HAP-1 (cell line): ENCODE data around the gene CLK3.
"Not testable (repeated sequence)": the region's sequence is repeated elsewhere in the genome, so short reads cannot be mapped to it uniquely, and the experiment has no call there.

Experiments
- DNase-seq, 2 experiments: peaks; one replicate each; pipeline ENCODE4 v3.0.0-alpha.2; 2016 to 2020; ENCODE audit warnings: low spot score in 2 of 2
- H3K27me3 ChIP-seq: fragments of 250-450 bp; sonication (Bioruptor Pico); 2 replicates; pipeline ENCODE4 v1.5.1; 2020; ENCODE audit warnings: low read depth, mild to moderate bottlenecking, moderate library complexity
- H3K36me3 ChIP-seq: fragments of 250-450 bp; sonication (Bioruptor Pico); replicated peaks from 2 replicates; pipeline ENCODE4 v1.5.1; 2020; ENCODE audit warnings: mild to moderate bottlenecking
- H3K4me1 ChIP-seq: fragments of 250-450 bp; sonication (Bioruptor Pico); 2 replicates; pipeline ENCODE4 v1.5.1; 2020; ENCODE audit warnings: mild to moderate bottlenecking
- H3K4me3 ChIP-seq: fragments of 250-450 bp; sonication (Bioruptor Pico); 2 replicates; pipeline ENCODE4 v1.5.1; 2020; ENCODE audit warnings: mild to moderate bottlenecking, moderate library complexity
- H3K9me3 ChIP-seq: fragments of 250-450 bp; sonication (Bioruptor Pico); 2 replicates; pipeline ENCODE4 v1.5.1; 2020; ENCODE audit warnings: mild to moderate bottlenecking, moderate library complexity
- in situ Hi-C: fragments of 300-500 bp; cut with MboI; formaldehyde crosslinking; loops from 3 replicates; pipeline ENCODE4 v1.14.3; 2020; ENCODE audit warnings: low sequenced_read_pairs, inconsistent platforms, mixed read lengths

The CLK3 gene

GRCh38 chr15:74593122-74593521 is 22.5 kb upstream of the CLK3 start:
- Histone ChIP-seq H3K9me3 (no peaks in the 10 kb centered on the region), H3K4me3 (no peak overlapping the region), H3K36me3 (peaks cover 78% of the 10 kb centered on the region), H3K4me1 (no peaks in the 10 kb centered on the region), H3K27me3 (no peaks in the 10 kb centered on the region)
- DNase-seq, result no peak
- in situ Hi-C loops, result no loop called here

- Histone ChIP-seq H3K4me3 (no peak overlapping the region), H3K9me3 (no peaks in the 10 kb centered on the region), H3K36me3 (peaks cover 85% of the 10 kb centered on the region), H3K27me3 (no peaks in the 10 kb centered on the region), H3K4me1 (no peaks in the 10 kb centered on the region)
- in situ Hi-C loops, result no loop called here
- no peak for DNase-seq
Measured at GRCh38 chr15:74594455-74594854, 21.2 kb upstream of the CLK3 start.

- DNase-seq, result no peak
- no peaks in the 10 kb centered on the region for H3K27me3 ChIP-seq
- in situ Hi-C loops, result no loop called here
- no peaks in the 10 kb centered on the region for H3K9me3 ChIP-seq
- H3K36me3 ChIP-seq, result peaks cover 81% of the 10 kb centered on the region
- no peak overlapping the region for H3K4me3 ChIP-seq
- H3K4me1 ChIP-seq, result no peaks in the 10 kb centered on the region
Measured at GRCh38 chr15:74595271-74595670, 20.4 kb upstream of the CLK3 start.

DNA sequence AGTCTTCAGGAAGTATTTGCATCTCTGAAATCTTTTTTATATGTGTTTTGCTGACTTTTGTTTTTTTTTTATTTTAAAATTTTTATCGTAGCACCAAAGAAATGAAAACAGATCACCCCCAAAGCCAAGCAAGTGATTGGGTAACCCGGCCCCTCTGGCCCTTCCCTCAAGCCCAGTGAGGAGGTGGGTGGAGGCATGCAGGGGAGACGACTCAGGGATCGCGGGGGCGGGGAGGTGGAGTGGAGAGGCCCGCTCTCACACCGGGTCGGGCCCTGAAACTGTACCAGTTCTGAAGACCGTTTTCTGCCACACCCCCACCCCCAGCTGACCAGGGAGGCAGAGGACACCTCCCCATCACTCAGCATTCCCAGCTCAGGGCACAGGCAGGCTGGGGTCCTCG is 18.9 kb upstream of the CLK3 start:
- H3K27me3 ChIP-seq, H3K4me1 ChIP-seq, H3K4me3 ChIP-seq, H3K9me3 ChIP-seq, DNase-seq, in situ Hi-C loops: not testable (repeated sequence)
- H3K36me3 ChIP-seq, result peaks cover 71% of the 10 kb centered on the region

DNA sequence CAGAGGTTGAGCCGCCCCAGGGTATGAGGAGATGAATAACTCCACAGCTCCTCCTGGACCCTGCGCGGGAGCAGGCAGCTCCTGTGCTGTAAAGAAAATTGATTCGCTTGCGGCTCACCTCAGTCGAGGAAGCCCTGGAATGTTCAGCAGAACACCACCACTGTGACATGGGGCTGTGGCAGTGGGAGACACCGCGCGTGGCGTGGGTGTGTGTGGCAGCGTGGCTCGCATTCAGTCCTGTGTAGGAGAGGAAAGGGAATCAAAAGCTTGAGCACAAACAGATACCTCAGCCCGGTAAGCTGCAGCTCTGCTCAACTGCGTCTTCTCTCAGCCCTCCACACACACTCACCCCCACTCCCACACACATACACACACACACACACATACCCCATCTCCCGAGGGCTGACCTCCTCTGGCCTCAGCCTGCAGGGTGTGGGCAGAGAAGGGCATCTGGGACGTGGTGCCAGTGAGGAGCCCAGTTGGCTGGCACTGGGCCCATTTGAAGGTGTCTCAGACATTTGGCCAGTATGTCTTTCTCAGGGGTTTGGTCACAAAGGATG is 18.4 kb upstream of the CLK3 start:
- H3K4me3 ChIP-seq, H3K27me3 ChIP-seq, in situ Hi-C loops, H3K4me1 ChIP-seq, H3K9me3 ChIP-seq, DNase-seq: not testable (repeated sequence)
- H3K36me3 ChIP-seq, result peaks cover 67% of the 10 kb centered on the region

DNA sequence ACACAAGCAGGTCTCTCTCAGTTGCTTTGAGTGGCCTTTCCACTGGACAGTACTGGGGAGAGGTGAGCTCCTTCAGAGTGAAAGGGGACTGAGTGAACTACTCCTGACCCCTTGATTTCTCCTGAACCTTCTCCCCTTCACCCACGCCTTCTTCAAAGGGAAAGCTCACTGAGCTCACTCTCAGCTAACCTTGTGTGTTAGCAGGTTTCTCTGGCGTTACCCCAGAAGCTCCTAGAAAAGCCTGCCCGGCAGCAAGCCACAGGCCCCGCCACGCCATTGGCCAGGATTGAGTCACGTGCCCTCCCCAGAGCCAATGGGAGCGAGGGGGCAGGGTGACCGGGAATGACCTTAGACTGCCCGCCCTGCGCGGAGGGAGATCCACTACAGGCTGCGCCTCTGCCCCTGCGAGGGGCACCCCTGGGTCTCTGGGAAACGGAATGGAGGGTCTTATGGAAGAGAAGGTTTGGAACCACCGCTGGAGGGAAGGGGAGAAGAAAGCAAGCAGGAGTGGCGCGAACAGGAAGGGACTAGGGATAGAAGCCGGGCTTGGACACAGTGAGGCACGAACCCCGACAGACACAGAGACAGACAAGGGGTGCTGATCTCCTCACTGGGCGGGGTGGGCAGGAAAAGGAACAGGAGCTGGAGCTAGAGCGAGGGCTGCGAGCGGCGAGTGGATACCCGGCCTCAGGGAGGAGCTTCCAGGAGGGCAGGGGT is 17.4 kb upstream of the CLK3 start:
- Histone ChIP-seq H3K36me3 (peaks cover 56% of the 10 kb centered on the region), H3K4me3 (no peak overlapping the region), H3K27me3 (no peaks in the 10 kb centered on the region), H3K4me1 (no peaks in the 10 kb centered on the region), H3K9me3 (no peaks in the 10 kb centered on the region)
- DNase-seq, result peak in 1 of 2 experiments; percentile 69
- in situ Hi-C loops, result no loop called here

- Histone ChIP-seq H3K4me1 (no peaks in the 10 kb centered on the region), H3K27me3 (no peaks in the 10 kb centered on the region), H3K4me3 (no peak overlapping the region), H3K9me3 (no peaks in the 10 kb centered on the region), H3K36me3 (peaks cover 47% of the 10 kb centered on the region)
- no peak for DNase-seq
- in situ Hi-C loops, result no loop called here
Measured at GRCh38 chr15:74599156-74599555, 16.5 kb upstream of the CLK3 start.

DNA sequence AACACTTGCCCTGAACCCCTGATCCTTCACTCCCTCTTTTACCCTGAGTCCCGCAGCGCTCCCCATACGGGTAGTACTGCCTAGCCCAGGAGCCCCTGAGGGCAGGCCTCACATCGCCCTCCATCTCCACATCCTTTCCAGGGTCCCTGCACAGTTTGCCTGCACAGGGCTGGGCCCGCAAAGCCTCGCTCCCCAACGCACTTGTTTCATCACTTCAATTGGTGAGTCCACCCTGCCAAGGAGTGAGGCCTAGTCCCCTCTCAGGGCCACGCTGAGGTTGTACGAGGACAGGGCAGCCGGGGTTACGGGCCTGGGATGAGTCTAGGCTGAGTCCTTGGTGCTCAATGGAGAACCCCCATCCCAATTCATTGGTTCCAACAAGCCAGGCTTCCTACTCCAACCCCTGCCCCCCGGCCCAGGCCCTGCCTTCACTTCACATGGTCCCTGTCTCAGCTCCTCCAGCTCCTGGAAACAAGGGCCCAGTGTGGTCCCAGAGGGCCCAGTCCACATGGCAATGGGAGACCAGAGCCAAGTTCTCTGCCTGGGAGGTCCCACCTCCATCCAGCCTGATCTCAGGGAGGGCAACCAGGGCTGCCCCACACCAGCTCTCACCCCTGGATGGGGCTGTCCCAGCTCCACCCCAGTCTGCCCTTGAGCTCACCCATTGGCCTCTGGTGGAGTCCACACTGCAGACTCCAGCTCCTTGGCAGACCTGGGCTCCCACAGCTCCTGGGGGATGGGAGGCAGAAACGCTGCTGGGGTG is 12.4 kb upstream of the CLK3 start:
- no peak overlapping the region for H3K4me3 ChIP-seq

GRCh38 chr15:74603789-74604705 is 11.6 kb upstream of the CLK3 start:
- in situ Hi-C loops, result no loop called here
- H3K4me1 ChIP-seq, result no peaks in the 10 kb centered on the region
- H3K9me3 ChIP-seq, result no peaks in the 10 kb centered on the region
- H3K27me3 ChIP-seq, result peaks cover 19% of the 10 kb centered on the region
- no peak for DNase-seq
- peaks cover 14% of the 10 kb centered on the region; the same call in 1 of the 2 replicates for H3K36me3 ChIP-seq
- H3K4me3 ChIP-seq, result no peak overlapping the region

More for the DNA sequence above, 12.4 kb upstream of the CLK3 start:
- in situ Hi-C loops, result no loop called here
- Histone ChIP-seq H3K27me3 (peaks cover 11% of the 10 kb centered on the region), H3K4me1 (no peaks in the 10 kb centered on the region), H3K9me3 (no peaks in the 10 kb centered on the region), H3K36me3 (peaks cover 22% of the 10 kb centered on the region)
- no peak for DNase-seq

GRCh38 chr15:74604983-74605794 is 10.4 kb upstream of the CLK3 start:
- no peak for DNase-seq
- in situ Hi-C loops, result no loop called here
- H3K4me1 ChIP-seq, result no peaks in the 10 kb centered on the region
- peaks cover 29% of the 10 kb centered on the region for H3K27me3 ChIP-seq
- H3K36me3 ChIP-seq, result peaks cover 5% of the 10 kb centered on the region; the same call in 1 of the 2 replicates
- no peaks in the 10 kb centered on the region for H3K9me3 ChIP-seq
- H3K4me3 ChIP-seq, result no peak overlapping the region

DNA sequence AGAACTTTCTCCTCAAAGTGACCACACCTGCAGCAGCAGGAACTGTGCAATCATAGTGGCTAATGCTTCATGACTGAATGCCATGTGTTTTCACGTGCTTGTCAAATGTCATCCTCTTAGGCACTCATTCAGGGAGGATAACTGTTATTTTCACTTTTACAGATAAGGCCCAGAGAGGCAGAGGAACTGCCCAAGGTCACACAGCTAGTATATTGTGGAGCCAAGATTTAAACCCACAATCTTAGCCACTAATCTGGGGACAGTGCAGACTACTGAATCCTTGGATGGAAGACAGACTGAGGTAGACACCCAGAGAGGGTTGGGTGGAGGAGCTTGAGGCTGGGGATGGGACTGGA is 9.9 kb upstream of the CLK3 start:
- no peaks in the 10 kb centered on the region for H3K4me1 ChIP-seq
- no peak for DNase-seq
- H3K36me3 ChIP-seq, result no peaks in the 10 kb centered on the region; the same call in 1 of the 2 replicates
- H3K27me3 ChIP-seq, result peaks cover 31% of the 10 kb centered on the region
- in situ Hi-C loops, result no loop called here
- H3K9me3 ChIP-seq, result no peaks in the 10 kb centered on the region
- no peak overlapping the region for H3K4me3 ChIP-seq

- peaks cover 31% of the 10 kb centered on the region for H3K27me3 ChIP-seq
- H3K36me3 ChIP-seq, result no peaks in the 10 kb centered on the region
- no peak for DNase-seq
- H3K9me3 ChIP-seq, result no peaks in the 10 kb centered on the region
- H3K4me3 ChIP-seq, result no peak overlapping the region
- no peaks in the 10 kb centered on the region for H3K4me1 ChIP-seq
- in situ Hi-C loops, result no loop called here
Measured at GRCh38 chr15:74608786-74609185, 6.8 kb upstream of the CLK3 start.

GRCh38 chr15:74609938-74610301 is 5.7 kb upstream of the CLK3 start:
- no peak overlapping the region for H3K4me3 ChIP-seq
- in situ Hi-C loops, result no loop called here
- no peaks in the 10 kb centered on the region for H3K9me3 ChIP-seq
- no peaks in the 10 kb centered on the region for H3K36me3 ChIP-seq
- no peak for DNase-seq
- H3K27me3 ChIP-seq, result peaks cover 31% of the 10 kb centered on the region
- H3K4me1 ChIP-seq, result no peaks in the 10 kb centered on the region
